Measurements from ENCODE around the gene PGC. TPM values are rescaled to one million over a fixed set of nuclear protein-coding genes. Genes with fewer than 3 reads are reported as not detected.

PGC gene
- total RNA-seq, result not detected in 2 replicates

- intact Hi-C loops (cut with micrococcal nuclease), result no loop called here
Measured at GRCh38 chr6:41747256-41748101, at the start of gene PGC. Gene PGC, minus strand, starts transcription at chr6:41747397. Its CDS starts 63 bp downstream, at chr6:41747334.

DNA sequence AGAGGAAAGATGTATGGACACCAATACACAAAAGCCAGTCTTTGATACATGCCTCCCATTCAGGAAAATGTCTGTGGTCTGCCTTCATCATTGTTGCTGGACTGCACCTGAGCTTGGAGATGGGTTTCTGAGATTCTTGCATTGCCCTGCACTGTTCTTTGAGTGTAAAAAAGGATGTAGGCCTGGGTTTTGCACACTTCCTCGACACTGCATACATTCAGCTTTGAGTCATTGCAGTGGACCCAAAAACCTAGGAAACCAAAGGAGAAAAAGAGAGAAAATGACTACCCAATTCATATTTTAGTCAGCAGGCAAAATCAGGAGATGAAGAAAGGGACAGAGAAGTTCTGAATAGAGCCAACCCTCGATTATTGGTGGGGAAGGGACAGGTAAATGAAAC, 49.3 kb upstream of the PGC start:
- intact Hi-C loops (cut with micrococcal nuclease), result no loop called here

DNA sequence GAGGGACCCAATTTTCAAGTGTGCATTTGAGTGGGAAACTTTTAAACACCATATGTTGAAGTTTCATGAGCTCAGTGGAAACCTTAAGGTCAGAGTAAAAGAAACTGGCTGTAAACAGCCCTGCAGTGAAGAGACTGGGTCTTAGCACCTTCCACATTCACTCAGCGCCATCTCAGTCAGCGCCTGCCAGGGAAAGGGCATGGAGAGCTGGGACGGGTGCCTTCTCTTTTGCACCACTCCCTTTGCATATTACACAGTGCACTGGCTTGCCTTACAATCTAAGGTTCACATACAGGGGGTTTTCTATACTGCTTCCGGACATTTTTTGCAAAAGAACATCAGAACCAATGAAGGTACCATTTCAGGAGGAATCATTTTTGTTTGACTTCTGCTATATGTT, 44.8 kb upstream of the PGC start:
- intact Hi-C loops (cut with micrococcal nuclease), result no loop called here

- intact Hi-C loops (cut with micrococcal nuclease), result no loop called here
Measured at GRCh38 chr6:41791305-41791704, 44.1 kb upstream of the PGC start.

DNA sequence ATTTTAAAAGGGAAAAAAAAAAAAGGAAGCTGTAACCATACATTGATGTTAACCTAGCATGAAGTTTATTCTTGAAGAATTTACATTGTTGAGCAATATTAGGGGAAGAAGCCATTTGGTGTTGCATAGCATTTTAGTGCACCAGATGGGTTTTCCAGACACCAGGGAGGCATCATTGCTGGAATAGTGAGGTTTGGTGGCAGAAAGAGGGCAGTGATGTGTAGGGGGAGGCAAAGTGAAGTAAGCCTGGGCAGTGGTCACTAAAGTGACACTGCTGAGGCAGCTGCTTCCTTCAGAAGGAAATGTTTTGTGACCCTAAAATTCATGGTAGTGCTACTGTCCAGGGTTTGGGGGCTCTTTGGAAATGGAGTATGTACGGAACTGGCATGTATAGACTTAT, 42.8 kb upstream of the PGC start:
- intact Hi-C loops (cut with micrococcal nuclease), result no loop called here

- intact Hi-C loops (cut with micrococcal nuclease), result loop anchor here (5.0 kb wide), 1 partner anchor 1383 kb away; the partner anchor contains the start of gene SRF
Measured at GRCh38 chr6:41789390-41789724, 42.2 kb upstream of the PGC start.

DNA sequence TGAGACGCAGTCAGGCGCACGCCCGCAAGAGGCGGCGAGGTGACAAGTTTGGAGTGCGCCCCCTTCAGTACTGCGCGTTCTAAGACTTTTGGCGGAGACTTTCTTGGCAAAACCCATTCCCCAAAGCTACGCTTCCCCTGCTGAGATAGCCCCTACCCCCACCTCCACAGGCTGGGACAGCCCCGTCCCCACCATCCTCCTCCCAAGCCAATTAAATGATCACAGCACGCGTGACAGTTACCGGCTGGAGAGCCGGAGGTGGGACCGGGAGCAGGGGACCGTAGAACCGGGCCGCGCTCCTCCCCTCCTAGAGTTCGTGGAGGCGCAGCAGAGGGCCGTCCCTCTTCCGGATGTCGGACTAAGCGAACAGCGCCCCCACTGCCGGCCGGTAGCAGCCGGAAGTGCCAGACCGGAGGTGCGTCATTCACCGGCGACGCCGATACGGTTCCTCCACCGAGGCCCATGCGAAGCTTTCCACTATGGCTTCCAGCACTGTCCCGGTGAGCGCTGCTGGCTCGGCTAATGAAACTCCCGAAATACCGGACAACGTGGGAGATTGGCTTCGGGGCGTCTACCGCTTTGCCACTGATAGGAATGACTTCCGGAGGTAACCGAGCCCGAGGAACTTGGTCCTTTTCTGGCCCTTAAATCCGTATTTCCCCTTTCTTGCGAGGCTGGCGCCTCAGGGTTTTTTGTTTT, 40.2 kb upstream of the PGC start, which contains the start of gene TOMM6:
TOMM6 (plus strand) TSS at position 476 of the 699 bp plus-strand sequence; CDS start at position 480, 4 bp downstream.
- intact Hi-C loops (cut with micrococcal nuclease), result loop anchor here (1.0 to 5.0 kb wide), 13 partner anchors 8 to 1385 kb away; partner anchors contain the start of genes BYSL, FRS3, MED20 and MRPS10

- intact Hi-C loops (cut with micrococcal nuclease), result loop anchor here (1.0 to 5.0 kb wide), 13 partner anchors 7 to 1386 kb away; partner anchors contain the start of genes BYSL, FRS3, MED20 and MRPS10
Measured at GRCh38 chr6:41786451-41787218, 39.4 kb upstream of the PGC start.

DNA sequence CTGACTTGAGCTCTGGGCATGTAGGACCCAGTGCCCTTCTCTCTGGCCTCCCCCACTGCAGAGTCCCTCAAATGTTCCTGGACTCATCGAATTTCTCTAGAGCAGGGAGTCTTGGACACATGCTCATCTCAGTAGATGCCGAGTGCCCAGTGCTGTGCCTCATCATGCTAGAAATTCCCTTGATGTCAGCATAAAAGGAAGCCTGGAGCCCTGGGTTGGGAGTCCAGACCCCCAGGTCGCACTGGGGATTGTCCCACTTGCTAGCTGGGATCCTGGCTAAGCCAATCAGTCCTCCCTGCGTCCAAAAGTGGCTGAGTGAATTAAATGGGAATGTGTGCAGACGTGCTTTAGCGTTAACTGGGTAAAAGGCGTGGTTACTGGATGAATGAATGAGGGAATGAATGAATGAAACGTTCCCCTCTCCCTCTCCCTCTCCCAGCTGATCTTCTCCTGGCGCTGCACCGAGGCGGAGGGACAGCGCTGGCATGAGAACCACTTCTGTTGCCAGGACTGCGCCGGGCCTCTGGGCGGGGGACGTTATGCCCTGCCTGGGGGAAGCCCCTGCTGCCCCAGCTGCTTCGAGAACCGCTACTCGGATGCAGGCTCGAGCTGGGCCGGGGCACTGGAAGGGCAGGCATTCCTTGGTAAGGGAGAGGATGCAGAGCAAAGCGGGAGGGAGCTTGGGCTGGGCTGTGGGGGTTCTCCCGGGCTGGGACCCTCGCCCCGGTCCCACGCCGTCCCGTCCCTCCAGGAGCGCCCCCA, 38.7 kb upstream of the PGC start:
- intact Hi-C loops (cut with micrococcal nuclease), result loop anchor here (2.0 to 5.0 kb wide), 6 partner anchors 103 to 1386 kb away; partner anchors contain the start of genes NFYA, OARD1, SRF and UBR2

- intact Hi-C loops (cut with micrococcal nuclease), result loop anchor here (5.0 kb wide), 1 partner anchor 1387 kb away; the partner anchor contains the start of gene SRF
Measured at GRCh38 chr6:41785254-41785653, 38.1 kb upstream of the PGC start.

GRCh38 chr6:41784581-41785171, 37.5 kb upstream of the PGC start:
- intact Hi-C loops (cut with micrococcal nuclease), result loop anchor here (5.0 kb wide), 1 partner anchor 1388 kb away; the partner anchor contains the start of gene SRF

GRCh38 chr6:41783106-41783780, 36.0 kb upstream of the PGC start:
- intact Hi-C loops (cut with micrococcal nuclease), result no loop called here

DNA sequence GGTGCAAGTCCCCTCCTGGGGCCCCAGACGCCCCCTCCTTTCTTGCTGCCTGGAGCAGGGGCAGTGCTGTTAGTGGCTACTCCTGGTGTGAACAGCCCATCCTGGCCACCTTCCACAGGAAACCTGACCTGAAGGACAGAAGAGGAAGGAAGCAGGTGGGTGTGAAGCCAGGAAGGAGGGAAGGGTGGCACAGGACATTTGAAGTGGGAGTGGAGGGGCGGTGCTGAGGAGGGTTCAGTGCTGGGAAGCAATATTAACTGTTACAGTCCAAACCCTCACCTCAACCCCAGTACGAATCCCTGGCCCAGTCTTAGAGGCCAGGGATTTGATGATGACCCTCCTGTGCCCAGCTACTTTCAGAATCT, 34.2 kb upstream of the PGC start:
- intact Hi-C loops (cut with micrococcal nuclease), result no loop called here

DNA sequence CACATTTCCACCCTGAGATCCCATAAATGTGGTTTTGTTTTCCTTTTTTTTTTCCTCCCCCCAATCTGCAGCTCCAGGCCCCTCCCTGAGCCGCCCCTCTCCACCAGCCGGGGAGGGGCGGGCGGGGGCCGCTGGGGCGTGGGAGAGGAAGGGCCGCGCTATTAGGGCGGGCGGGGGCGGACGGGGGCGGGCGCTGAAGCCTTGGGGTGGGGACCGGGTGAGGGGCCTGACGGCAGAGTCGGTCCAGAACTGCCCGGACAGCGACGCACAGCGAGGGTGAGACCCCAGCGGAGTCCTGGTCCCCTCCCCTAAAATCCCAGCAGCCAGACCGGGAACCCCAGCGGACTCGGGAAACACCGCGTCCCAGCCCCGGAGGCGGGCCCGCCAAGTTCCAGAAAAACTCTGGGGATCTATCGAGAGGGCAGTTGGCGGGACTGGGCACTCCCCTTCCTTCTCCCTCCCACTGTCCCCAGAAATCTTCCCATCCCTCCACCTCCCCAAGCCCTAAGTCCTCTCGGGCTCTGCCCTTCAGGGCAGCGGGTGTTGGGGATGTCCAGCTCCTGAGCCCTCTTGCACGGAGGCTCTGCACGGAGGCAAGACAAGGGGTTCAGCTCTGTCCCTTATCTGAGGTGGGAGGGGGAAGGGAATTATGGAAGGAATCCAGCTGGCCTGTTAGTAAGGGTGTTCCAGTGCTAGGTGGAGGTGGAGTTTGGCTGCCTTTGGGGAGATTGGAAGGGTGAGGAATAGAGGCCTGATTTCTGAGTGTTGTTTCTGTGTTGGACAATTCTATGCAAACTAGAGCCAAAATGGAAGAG, 33.6 kb upstream of the PGC start, which contains the start of gene PRICKLE4:
PRICKLE4 (plus strand) TSS at position 232 of the 815 bp plus-strand sequence. CDS start 2,692 bp downstream, outside the sequence.
- intact Hi-C loops (cut with micrococcal nuclease), result loop anchor here (1.0 kb wide), 5 partner anchors 45 to 437 kb away; partner anchors contain the start of genes MRPS10, TAF8 and TFEB

- intact Hi-C loops (cut with micrococcal nuclease), result loop anchor here (1.0 kb wide), 7 partner anchors 7 to 437 kb away; partner anchors contain the start of genes MRPS10, TAF8, TFEB and TOMM6
Measured at GRCh38 chr6:41779788-41780550, 32.8 kb upstream of the PGC start, which contains the start of gene FRS3. Gene FRS3, minus strand, starts transcription at chr6:41779900. Its CDS starts 2,913 bp downstream, at chr6:41776987.

DNA sequence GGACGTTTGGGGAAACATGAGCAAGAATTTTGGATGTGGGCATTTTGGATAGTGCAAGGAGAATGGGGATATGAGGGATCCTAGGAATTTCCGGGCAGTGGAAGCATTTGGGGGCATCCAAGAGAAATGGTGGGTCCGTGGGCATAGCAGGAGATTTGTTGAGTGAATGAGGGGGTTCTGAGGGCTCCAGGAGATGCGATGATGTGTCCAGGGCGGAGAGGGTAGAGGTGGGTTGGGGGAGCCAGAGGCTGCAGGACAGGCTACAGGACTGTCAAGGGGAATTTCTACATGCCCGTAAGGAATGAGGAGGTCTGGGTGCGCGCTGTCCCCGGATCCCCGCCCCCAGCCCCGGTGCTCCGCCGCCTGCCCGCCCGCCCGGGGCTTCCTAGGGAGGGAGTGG, 32.1 kb upstream of the PGC start:
- intact Hi-C loops (cut with micrococcal nuclease), result loop anchor here (1.0 kb wide), 2 partner anchors 8 to 387 kb away; partner anchors contain the start of gene TOMM6

GRCh38 chr6:41778895-41779294, 31.7 kb upstream of the PGC start:
- intact Hi-C loops (cut with micrococcal nuclease), result loop anchor here (1.0 kb wide), 2 partner anchors 8 to 387 kb away; partner anchors contain the start of gene TOMM6

Measured in T-helper 2 cell treated with Interferon-gamma antibody and Interleukin-4, amounts not matched to agents 100 ng/mL and 5 ng/mL, for 36 hours (primary cell).